NOMO-1 treated with DMSO at 0.1 percent for 48 hours (cell line): Measurements from ENCODE around the gene DUSP3.

ENCODE experiments used
- DNase-seq: peaks from one replicate; lab custom pipeline; 2025; ENCODE audit not compliant: unreplicated experiment; lab: John Stamatoyannopoulos, UW

The DUSP3 gene

GRCh38 chr17:43769859-43770258, 8.9 kb downstream of the DUSP3 start:
- DNase-seq = no peak

GRCh38 chr17:43769426-43769825, 9.4 kb downstream of the DUSP3 start:
- no peak for DNase-seq

GRCh38 chr17:43768943-43769342, 9.8 kb downstream of the DUSP3 start:
- DNase-seq = no peak

GRCh38 chr17:43768382-43768781, 10.4 kb downstream of the DUSP3 start:
- DNase-seq = peak; percentile 97

- DNase-seq = no peak
These were observed 11.1 kb downstream of the DUSP3 start for GRCh38 chr17:43767713-43768059.

GRCh38 chr17:43767053-43767712, 11.6 kb downstream of the DUSP3 start:
- peak; percentile 13 for DNase-seq

GRCh38 chr17:43766413-43767052, 12.2 kb downstream of the DUSP3 start:
- DNase-seq = no peak

- peak; percentile 78 for DNase-seq
These were observed 18.4 kb downstream of the DUSP3 start for GRCh38 chr17:43760254-43760852.

GRCh38 chr17:43759836-43760235, 18.9 kb downstream of the DUSP3 start:
- no peak for DNase-seq

- no peak for DNase-seq
These were observed 20.1 kb downstream of the DUSP3 start, which contains the start of gene SOST for GRCh38 chr17:43758497-43759174. SOST (minus strand) TSS chr17:43758791; CDS start chr17:43758741, 50 bp downstream.

- DNase-seq = no peak
These were observed 20.7 kb downstream of the DUSP3 start for GRCh38 chr17:43758086-43758485.

GRCh38 chr17:43757171-43757660, 21.6 kb downstream of the DUSP3 start:
- DNase-seq = no peak

- DNase-seq = no peak
These were observed 22.6 kb downstream of the DUSP3 start for GRCh38 chr17:43756201-43756600.

- peak; percentile 1 for DNase-seq
These were observed 23.3 kb downstream of the DUSP3 start for GRCh38 chr17:43755389-43755875.

- no peak for DNase-seq
These were observed 23.8 kb downstream of the DUSP3 start for GRCh38 chr17:43754947-43755346.

- DNase-seq = peak; percentile 60
These were observed 25.2 kb downstream of the DUSP3 start for GRCh38 chr17:43753493-43754129.

- DNase-seq = no peak
These were observed 28.6 kb downstream of the DUSP3 start for GRCh38 chr17:43750153-43750552.

- no peak for DNase-seq
These were observed 33.2 kb downstream of the DUSP3 start for GRCh38 chr17:43745541-43745940.

- DNase-seq = no peak
These were observed 37.1 kb downstream of the DUSP3 start for GRCh38 chr17:43741636-43742035.

- no peak for DNase-seq
These were observed 38.2 kb downstream of the DUSP3 start for GRCh38 chr17:43740541-43740940.

GRCh38 chr17:43737722-43738121, 41.1 kb downstream of the DUSP3 start:
- no peak for DNase-seq
